ENCODE results near the gene CAPN11.

GRCh38 chr6:44152533-44152932, 6.1 kb upstream of the CAPN11 start:
- TF ChIP-seq CTCF (tag by site-specific recombination; IDR thresholded peaks at IDR 0.05) (no peak), SALL2 (tag by site-specific recombination; IDR thresholded peaks at IDR 0.05; ENCODE audit: borderline replicate concordance) (no peak), REST (tag by site-specific recombination; IDR thresholded peaks at IDR 0.05) (no peak), ZNF121 (tag by site-specific recombination; IDR thresholded peaks at IDR 0.05) (no peak), ZBTB49 (tag by site-specific recombination; IDR thresholded peaks at IDR 0.05; ENCODE audit: low read depth) (no peak), BCL11B (tag by site-specific recombination; IDR thresholded peaks at IDR 0.05; ENCODE audit: low read depth) (no peak)

Measured in HEK293 (cell line).